ENCODE measurements around the gene CXCL16.
"Not testable (repeated sequence)": the region's sequence is repeated elsewhere in the genome, so short reads cannot be mapped to it uniquely, and the experiment has no call there.

The CXCL16 gene

DNA sequence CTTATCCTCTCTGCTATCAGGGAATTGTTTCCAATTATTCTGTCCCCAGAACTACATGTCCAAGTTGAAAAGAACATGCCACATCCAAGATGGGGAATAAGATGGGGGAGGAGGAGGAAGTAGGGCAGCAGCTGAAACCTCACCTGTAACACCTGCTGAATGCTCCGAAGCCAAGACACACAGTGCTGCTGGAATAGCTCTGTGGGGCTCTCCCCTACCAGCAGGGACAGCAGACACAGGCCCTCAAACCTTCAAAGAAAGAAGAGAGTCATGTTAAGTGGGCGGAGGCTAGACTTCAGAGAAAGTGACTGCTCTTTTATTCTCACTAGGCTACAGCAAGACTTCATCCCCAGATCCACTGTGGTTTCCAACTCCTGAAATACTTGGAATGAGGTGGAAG is 49.0 kb downstream of the CXCL16 start:
- DNase-seq = no peak

DNA sequence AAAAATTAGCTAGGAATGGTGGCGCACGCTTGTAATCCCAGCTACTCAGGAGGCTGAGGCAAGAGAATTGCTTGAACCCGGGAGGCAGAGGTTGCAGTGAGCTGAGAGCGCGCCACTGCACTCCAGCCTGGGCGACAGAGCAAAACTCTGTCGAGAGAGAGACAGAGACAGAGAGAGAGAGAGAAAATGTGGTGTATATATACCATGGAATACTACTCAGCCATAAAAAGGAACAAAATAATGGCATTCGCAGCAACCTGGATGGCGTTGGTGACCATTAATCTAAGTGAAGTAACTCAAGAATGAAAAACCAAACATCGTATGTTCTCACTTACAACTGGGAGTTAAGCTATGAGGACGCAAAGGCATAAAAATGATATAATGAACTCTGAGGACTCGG is 49.9 kb downstream of the CXCL16 start:
- not testable (repeated sequence) for DNase-seq

DNA sequence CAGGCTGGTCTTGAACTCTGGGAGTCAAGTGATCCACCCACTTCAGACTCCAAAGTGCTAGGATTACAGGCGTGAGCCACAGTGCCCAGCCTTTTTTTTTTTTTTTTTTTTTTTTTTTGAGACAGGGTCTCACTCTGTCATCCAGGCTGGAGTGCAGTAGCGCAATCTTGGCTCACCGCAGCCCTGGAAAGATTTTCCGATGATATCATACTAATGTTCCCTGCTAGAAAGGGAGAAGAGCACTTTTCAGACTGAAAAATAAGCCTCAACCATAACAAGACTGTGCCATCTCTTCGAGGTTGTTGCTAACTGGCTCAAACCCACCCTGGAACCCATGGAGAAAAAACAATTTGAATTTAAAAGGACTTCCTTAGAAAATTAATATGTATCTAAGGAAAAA is 56.0 kb downstream of the CXCL16 start:
- DNase-seq = not testable (repeated sequence)
